WERI-Rb-1 (cell line): ENCODE results near the gene KANSL1.
A peak's percentile ranks its signal among the peaks of the same experiment; 100 is the strongest.

Experiments used
- DNase-seq: peaks from one replicate; pipeline ENCODE4 v3.0.0-alpha.2; 2020
- H3K27ac ChIP-seq: fragments of 250-450 bp; sonication (Bioruptor Pico); 2 replicates; pipeline ENCODE4 v1.5.1; 2020; ENCODE audit warnings: mild to moderate bottlenecking, moderate library complexity
- H3K27me3 ChIP-seq: fragments of 250-450 bp; sonication (Bioruptor Pico); 2 replicates; pipeline ENCODE4 v1.5.1; 2021; ENCODE audit warnings: mild to moderate bottlenecking, low read depth, moderate library complexity; ENCODE audit not compliant: insufficient read depth, severe bottlenecking
- H3K36me3 ChIP-seq: fragments of 250-450 bp; sonication (Bioruptor Pico); 2 replicates; pipeline ENCODE4 v1.5.1; 2020; ENCODE audit warnings: mild to moderate bottlenecking, moderate library complexity
- H3K4me3 ChIP-seq: 2 replicates; pipeline ENCODE4 v1.5.1; 2011; ENCODE audit warnings: low read depth, mild to moderate bottlenecking, control low read depth, low read length
- H3K9me3 ChIP-seq: fragments of 250-450 bp; sonication (Bioruptor Pico); 2 replicates; pipeline ENCODE4 v1.5.1; 2021; ENCODE audit warnings: mild to moderate bottlenecking, moderate library complexity; ENCODE audit not compliant: severe bottlenecking
- TF ChIP-seq, protein P1 (sequence below): IDR thresholded peaks from 2 replicates; pipeline ENCODE4 v1.5.1; 2011; ENCODE audit warnings: low read depth, mild to moderate bottlenecking, control low read depth, inconsistent platforms, low read length

The KANSL1 gene

DNA sequence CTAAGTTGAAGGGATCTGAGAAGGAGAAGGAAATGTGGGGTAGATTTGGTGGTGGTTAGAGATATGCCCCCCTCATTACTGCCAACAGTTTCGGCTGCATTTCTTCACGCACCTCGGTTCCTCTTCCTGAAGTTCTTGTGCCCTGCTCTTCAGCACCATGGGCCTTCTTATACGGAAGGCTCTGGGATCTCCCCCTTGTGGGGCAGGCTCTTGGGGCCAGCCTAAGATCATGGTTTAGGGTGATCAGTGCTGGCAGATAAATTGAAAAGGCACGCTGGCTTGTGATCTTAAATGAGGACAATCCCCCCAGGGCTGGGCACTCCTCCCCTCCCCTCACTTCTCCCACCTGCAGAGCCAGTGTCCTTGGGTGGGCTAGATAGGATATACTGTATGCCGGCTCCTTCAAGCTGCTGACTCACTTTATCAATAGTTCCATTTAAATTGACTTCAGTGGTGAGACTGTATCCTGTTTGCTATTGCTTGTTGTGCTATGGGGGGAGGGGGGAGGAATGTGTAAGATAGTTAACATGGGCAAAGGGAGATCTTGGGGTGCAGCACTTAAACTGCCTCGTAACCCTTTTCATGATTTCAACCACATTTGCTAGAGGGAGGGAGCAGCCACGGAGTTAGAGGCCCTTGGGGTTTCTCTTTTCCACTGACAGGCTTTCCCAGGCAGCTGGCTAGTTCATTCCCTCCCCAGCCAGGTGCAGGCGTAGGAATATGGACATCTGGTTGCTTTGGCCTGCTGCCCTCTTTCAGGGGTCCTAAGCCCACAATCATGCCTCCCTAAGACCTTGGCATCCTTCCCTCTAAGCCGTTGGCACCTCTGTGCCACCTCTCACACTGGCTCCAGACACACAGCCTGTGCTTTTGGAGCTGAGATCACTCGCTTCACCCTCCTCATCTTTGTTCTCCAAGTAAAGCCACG lies 165.9 kb downstream of the KANSL1 start:
- no peaks in the 10 kb centered on the region for H3K27me3 ChIP-seq
- H3K9me3 ChIP-seq = no peaks in the 10 kb centered on the region
- no peak overlapping the region for H3K4me3 ChIP-seq
- peak overlapping the region; percentile 32; the same call in 1 of the 2 replicates for H3K27ac ChIP-seq
- no peak for DNase-seq
- peaks cover 54% of the 10 kb centered on the region for H3K36me3 ChIP-seq
- TF ChIP-seq, protein P1, sequence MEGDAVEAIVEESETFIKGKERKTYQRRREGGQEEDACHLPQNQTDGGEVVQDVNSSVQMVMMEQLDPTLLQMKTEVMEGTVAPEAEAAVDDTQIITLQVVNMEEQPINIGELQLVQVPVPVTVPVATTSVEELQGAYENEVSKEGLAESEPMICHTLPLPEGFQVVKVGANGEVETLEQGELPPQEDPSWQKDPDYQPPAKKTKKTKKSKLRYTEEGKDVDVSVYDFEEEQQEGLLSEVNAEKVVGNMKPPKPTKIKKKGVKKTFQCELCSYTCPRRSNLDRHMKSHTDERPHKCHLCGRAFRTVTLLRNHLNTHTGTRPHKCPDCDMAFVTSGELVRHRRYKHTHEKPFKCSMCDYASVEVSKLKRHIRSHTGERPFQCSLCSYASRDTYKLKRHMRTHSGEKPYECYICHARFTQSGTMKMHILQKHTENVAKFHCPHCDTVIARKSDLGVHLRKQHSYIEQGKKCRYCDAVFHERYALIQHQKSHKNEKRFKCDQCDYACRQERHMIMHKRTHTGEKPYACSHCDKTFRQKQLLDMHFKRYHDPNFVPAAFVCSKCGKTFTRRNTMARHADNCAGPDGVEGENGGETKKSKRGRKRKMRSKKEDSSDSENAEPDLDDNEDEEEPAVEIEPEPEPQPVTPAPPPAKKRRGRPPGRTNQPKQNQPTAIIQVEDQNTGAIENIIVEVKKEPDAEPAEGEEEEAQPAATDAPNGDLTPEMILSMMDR = no peak

DNA sequence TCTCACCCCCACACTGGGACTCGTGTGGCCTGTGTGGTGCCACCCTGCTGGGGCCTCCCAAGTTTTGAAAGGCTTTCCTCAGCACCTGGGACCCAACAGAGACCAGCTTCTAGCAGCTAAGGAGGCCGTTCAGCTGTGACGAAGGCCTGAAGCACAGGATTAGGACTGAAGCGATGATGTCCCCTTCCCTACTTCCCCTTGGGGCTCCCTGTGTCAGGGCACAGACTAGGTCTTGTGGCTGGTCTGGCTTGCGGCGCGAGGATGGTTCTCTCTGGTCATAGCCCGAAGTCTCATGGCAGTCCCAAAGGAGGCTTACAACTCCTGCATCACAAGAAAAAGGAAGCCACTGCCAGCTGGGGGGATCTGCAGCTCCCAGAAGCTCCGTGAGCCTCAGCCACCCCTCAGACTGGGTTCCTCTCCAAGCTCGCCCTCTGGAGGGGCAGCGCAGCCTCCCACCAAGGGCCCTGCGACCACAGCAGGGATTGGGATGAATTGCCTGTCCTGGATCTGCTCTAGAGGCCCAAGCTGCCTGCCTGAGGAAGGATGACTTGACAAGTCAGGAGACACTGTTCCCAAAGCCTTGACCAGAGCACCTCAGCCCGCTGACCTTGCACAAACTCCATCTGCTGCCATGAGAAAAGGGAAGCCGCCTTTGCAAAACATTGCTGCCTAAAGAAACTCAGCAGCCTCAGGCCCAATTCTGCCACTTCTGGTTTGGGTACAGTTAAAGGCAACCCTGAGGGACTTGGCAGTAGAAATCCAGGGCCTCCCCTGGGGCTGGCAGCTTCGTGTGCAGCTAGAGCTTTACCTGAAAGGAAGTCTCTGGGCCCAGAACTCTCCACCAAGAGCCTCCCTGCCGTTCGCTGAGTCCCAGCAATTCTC lies 166.8 kb downstream of the KANSL1 start:
- peak overlapping the region; percentile 32 for H3K27ac ChIP-seq
- no peaks in the 10 kb centered on the region for H3K27me3 ChIP-seq
- TF ChIP-seq, protein P1 = no peak
- H3K36me3 ChIP-seq = peaks cover 48% of the 10 kb centered on the region
- no peaks in the 10 kb centered on the region for H3K9me3 ChIP-seq
- H3K4me3 ChIP-seq = no peak overlapping the region
- DNase-seq = no peak

DNA sequence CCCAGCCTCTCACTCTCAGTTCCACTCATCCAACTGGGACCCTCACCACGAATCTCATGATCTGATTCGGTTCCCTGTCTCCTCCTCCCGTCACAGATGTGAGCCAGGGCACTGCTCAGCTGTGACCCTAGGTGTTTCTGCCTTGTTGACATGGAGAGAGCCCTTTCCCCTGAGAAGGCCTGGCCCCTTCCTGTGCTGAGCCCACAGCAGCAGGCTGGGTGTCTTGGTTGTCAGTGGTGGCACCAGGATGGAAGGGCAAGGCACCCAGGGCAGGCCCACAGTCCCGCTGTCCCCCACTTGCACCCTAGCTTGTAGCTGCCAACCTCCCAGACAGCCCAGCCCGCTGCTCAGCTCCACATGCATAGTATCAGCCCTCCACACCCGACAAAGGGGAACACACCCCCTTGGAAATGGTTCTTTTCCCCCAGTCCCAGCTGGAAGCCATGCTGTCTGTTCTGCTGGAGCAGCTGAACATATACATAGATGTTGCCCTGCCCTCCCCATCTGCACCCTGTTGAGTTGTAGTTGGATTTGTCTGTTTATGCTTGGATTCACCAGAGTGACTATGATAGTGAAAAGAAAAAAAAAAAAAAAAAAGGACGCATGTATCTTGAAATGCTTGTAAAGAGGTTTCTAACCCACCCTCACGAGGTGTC lies 167.6 kb downstream of the KANSL1 start:
- no peak for DNase-seq
- H3K36me3 ChIP-seq = peaks cover 40% of the 10 kb centered on the region
- H3K9me3 ChIP-seq = no peaks in the 10 kb centered on the region
- H3K27ac ChIP-seq = no peak overlapping the region; the same call in 1 of the 2 replicates
- TF ChIP-seq, protein P1 = no peak
- H3K27me3 ChIP-seq = no peaks in the 10 kb centered on the region
- H3K4me3 ChIP-seq = no peak overlapping the region

DNA sequence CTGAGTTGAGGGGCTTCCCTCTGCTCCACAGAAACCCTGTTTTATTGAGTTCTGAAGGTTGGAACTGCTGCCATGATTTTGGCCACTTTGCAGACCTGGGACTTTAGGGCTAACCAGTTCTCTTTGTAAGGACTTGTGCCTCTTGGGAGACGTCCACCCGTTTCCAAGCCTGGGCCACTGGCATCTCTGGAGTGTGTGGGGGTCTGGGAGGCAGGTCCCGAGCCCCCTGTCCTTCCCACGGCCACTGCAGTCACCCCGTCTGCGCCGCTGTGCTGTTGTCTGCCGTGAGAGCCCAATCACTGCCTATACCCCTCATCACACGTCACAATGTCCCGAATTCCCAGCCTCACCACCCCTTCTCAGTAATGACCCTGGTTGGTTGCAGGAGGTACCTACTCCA lies 168.2 kb downstream of the KANSL1 start:
- Histone ChIP-seq H3K36me3 (peaks cover 35% of the 10 kb centered on the region), H3K27me3 (no peaks in the 10 kb centered on the region), H3K4me3 (no peak overlapping the region), H3K27ac (no peak overlapping the region), H3K9me3 (no peaks in the 10 kb centered on the region)
- no peak for DNase-seq
- TF ChIP-seq, protein P1 = no peak

DNA sequence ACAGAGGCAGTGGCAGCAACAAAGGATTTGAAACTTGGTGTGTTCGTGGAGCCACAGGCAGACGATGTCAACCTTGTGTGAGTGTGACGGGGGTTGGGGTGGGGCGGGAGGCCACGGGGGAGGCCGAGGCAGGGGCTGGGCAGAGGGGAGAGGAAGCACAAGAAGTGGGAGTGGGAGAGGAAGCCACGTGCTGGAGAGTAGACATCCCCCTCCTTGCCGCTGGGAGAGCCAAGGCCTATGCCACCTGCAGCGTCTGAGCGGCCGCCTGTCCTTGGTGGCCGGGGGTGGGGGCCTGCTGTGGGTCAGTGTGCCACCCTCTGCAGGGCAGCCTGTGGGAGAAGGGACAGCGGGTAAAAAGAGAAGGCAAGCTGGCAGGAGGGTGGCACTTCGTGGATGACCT lies 168.6 kb downstream of the KANSL1 start:
- H3K27me3 ChIP-seq = no peaks in the 10 kb centered on the region
- no peak overlapping the region for H3K4me3 ChIP-seq
- H3K9me3 ChIP-seq = no peaks in the 10 kb centered on the region
- TF ChIP-seq, protein P1 = no peak
- no peak for DNase-seq
- peaks cover 34% of the 10 kb centered on the region for H3K36me3 ChIP-seq
- H3K27ac ChIP-seq = no peak overlapping the region
